Measurements from ENCODE around the gene NME9. TPM values are rescaled to one million over a fixed set of nuclear protein-coding genes. Genes with fewer than 3 reads are reported as not detected.

The NME9 gene
- total RNA-seq, 4 donors from 2014 or later = 1.3 to 5.0 TPM; not detected in 2

- H3K27me3 ChIP-seq = no peaks in the 10 kb centered on the region
Observed at GRCh38 chr3:138271189-138271794, 58.4 kb downstream of the NME9 start.

GRCh38 chr3:138270245-138270644, 59.4 kb downstream of the NME9 start:
- no peaks in the 10 kb centered on the region for H3K36me3 ChIP-seq
- no peak for DNase-seq
- intact Hi-C loops (cut with DNase I; ENCODE audit: low total_unique reads) = no loop called here
- no peak overlapping the region for H3K4me3 ChIP-seq
- no peak overlapping the region for H3K27ac ChIP-seq
- no peaks in the 10 kb centered on the region for H3K4me1 ChIP-seq
- TF ChIP-seq CTCF (IDR thresholded peaks at IDR 0.05) = no peak
- no peak for TF ChIP-seq POLR2A (IDR thresholded peaks at IDR 0.05)
- no peaks in the 10 kb centered on the region for H3K27me3 ChIP-seq
- H3K9me3 ChIP-seq = no peaks in the 10 kb centered on the region

More at GRCh38 chr3:138271189-138271794, 58.4 kb downstream of the NME9 start:
- Histone ChIP-seq H3K9me3 (no peaks in the 10 kb centered on the region), H3K4me1 (no peaks in the 10 kb centered on the region), H3K36me3 (no peaks in the 10 kb centered on the region), H3K27ac (no peak overlapping the region), H3K4me3 (no peak overlapping the region)
- no peak for DNase-seq
- intact Hi-C loops (cut with DNase I; ENCODE audit: low total_unique reads) = no loop called here
- TF ChIP-seq CTCF (IDR thresholded peaks at IDR 0.05) (no peak), POLR2A (IDR thresholded peaks at IDR 0.05) (no peak)

- H3K36me3 ChIP-seq = no peaks in the 10 kb centered on the region
- H3K4me3 ChIP-seq = no peak overlapping the region
- intact Hi-C loops (cut with DNase I; ENCODE audit: low total_unique reads) = no loop called here
- H3K27ac ChIP-seq = no peak overlapping the region
- no peak for TF ChIP-seq CTCF (IDR thresholded peaks at IDR 0.05)
- no peak for TF ChIP-seq POLR2A (IDR thresholded peaks at IDR 0.05)
- no peaks in the 10 kb centered on the region for H3K27me3 ChIP-seq
- no peak for DNase-seq
- no peaks in the 10 kb centered on the region for H3K4me1 ChIP-seq
- no peaks in the 10 kb centered on the region for H3K9me3 ChIP-seq
Observed at GRCh38 chr3:138267083-138267482, 62.6 kb downstream of the NME9 start.

- H3K9me3 ChIP-seq = no peaks in the 10 kb centered on the region
- intact Hi-C loops (cut with DNase I; ENCODE audit: low total_unique reads) = no loop called here
- H3K4me1 ChIP-seq = no peaks in the 10 kb centered on the region
- no peak overlapping the region for H3K27ac ChIP-seq
- DNase-seq = no peak
- no peaks in the 10 kb centered on the region for H3K36me3 ChIP-seq
- no peaks in the 10 kb centered on the region for H3K27me3 ChIP-seq
- no peak overlapping the region for H3K4me3 ChIP-seq
- TF ChIP-seq POLR2A (IDR thresholded peaks at IDR 0.05) = no peak
- no peak for TF ChIP-seq CTCF (IDR thresholded peaks at IDR 0.05)
Observed at GRCh38 chr3:138265745-138266144, 63.9 kb downstream of the NME9 start.

- Histone ChIP-seq H3K36me3 (no peaks in the 10 kb centered on the region), H3K9me3 (no peaks in the 10 kb centered on the region), H3K4me1 (no peaks in the 10 kb centered on the region), H3K4me3 (no peak overlapping the region), H3K27ac (no peak overlapping the region), H3K27me3 (no peaks in the 10 kb centered on the region)
- DNase-seq = no peak
- intact Hi-C loops (cut with DNase I; ENCODE audit: low total_unique reads) = no loop called here
- TF ChIP-seq POLR2A (IDR thresholded peaks at IDR 0.05) = no peak
Observed at GRCh38 chr3:138263104-138263503, 66.5 kb downstream of the NME9 start.

GRCh38 chr3:138260611-138261010, 69.0 kb downstream of the NME9 start:
- no peaks in the 10 kb centered on the region for H3K9me3 ChIP-seq
- no peaks in the 10 kb centered on the region for H3K4me1 ChIP-seq
- DNase-seq = no peak
- no peak overlapping the region for H3K4me3 ChIP-seq
- no peak overlapping the region for H3K27ac ChIP-seq
- H3K27me3 ChIP-seq = no peaks in the 10 kb centered on the region
- TF ChIP-seq CTCF (IDR thresholded peaks at IDR 0.05) (no peak), POLR2A (IDR thresholded peaks at IDR 0.05) (no peak)
- intact Hi-C loops (cut with DNase I; ENCODE audit: low total_unique reads) = no loop called here
- H3K36me3 ChIP-seq = no peaks in the 10 kb centered on the region

Measured in uterus (tissue), 4 donors.